Fibroblast of skin of left quadriceps (primary cell): ENCODE data around the gene ATP8B3.

Experiments
- DNase-seq, 2 experiments: peaks; one replicate each; pipeline ENCODE4 v3.0.0-alpha.2; 2013; ENCODE audit warnings: low read depth in 2 of 2

Gene ATP8B3

GRCh38 chr19:1746401-1747284, 65.4 kb downstream of the ATP8B3 start:
- no peak for DNase-seq

- DNase-seq, result no peak
Measured at GRCh38 chr19:1745589-1746031, 66.5 kb downstream of the ATP8B3 start.

GRCh38 chr19:1744822-1745563, 67.1 kb downstream of the ATP8B3 start:
- DNase-seq, result no peak

GRCh38 chr19:1744133-1744665, 67.9 kb downstream of the ATP8B3 start:
- DNase-seq, result no peak

GRCh38 chr19:1742989-1743696, 68.9 kb downstream of the ATP8B3 start:
- DNase-seq, result no peak

- DNase-seq, result no peak
Measured at GRCh38 chr19:1739960-1740629, 72.0 kb downstream of the ATP8B3 start.

- DNase-seq, result no peak
Measured at GRCh38 chr19:1736927-1737326, 75.1 kb downstream of the ATP8B3 start.

- no peak for DNase-seq
Measured at GRCh38 chr19:1736280-1736679, 75.8 kb downstream of the ATP8B3 start.

- no peak for DNase-seq
Measured at GRCh38 chr19:1734321-1734966, 77.6 kb downstream of the ATP8B3 start.
